K562 (cell line): ENCODE measurements around the gene MYO7A. TPM values are rescaled to one million over a fixed set of nuclear protein-coding genes. Genes with fewer than 3 reads are reported as not detected.

ENCODE experiments used
- ATAC-seq: fragments of 200-7000 bp; cut with Tn5 transposase; 3 replicates; pipeline ENCODE4 v1.9.1; 2020; ENCODE audit warnings: moderate library complexity
- BruUV-seq: library from RNA; stranded (reverse); fragments of 400-500 nt; replicated peaks from 2 replicates; lab custom pipeline; 2021; lab: Mats Ljungman, UMichigan
- CTCF ChIA-PET: fragments of 300-600 bp; formaldehyde crosslinking; extraction: SDS; loops from one replicate; lab custom pipeline; 2021; ENCODE audit warnings: low intra/inter-chr PET ratio; lab: Yijun Ruan, JAX
- POLR2A ChIA-PET: fragments of 300-600, 350-650 bp; sonication (Branson Sonifier 250); formaldehyde crosslinking; extraction: SDS; loops from one replicate; lab custom pipeline; 2021; ENCODE audit warnings: antibody characterized with exemption, inconsistent platforms; lab: Yijun Ruan, JAX
- DNase-seq, 4 experiments: peaks; one replicate each; pipeline versions ENCODE4 v3.0.0 to v3.0.0-alpha.2; 2011 to 2018; ENCODE audit warnings: low spot score in 3 of 4, mixed read lengths in 3 of 4; ENCODE audit errors: extremely low read depth in 1 of 4
- FAIRE-seq: peaks from 2 replicates; lab custom pipeline; 2011; peaks lifted over from hg19 to GRCh38; lab: Jason Lieb, UNC
- H2AFZ ChIP-seq: 2 replicates; pipeline ENCODE4 v1.6.0; 2011; ENCODE audit warnings: low read depth, low read length, control low read depth, inconsistent platforms
- H3K27ac ChIP-seq: fragments of 200-600 bp; 3 replicates; pipeline ENCODE4 v1.8.0; 2011; ENCODE audit warnings: low read depth, mild to moderate bottlenecking, control low read depth, inconsistent platforms, low read length, moderate library complexity, mixed read lengths; ENCODE audit errors: extremely low read depth
- H3K27me3 ChIP-seq, 2 experiments: fragments of 300-600 bp in 1 of 2; 2 replicates in 1 of 2; 3 replicates in 1 of 2; pipeline versions ENCODE4 v1.6.0 to v1.8.0; 2011; ENCODE audit warnings: inconsistent platforms in 2 of 2, low read length in 2 of 2, mild to moderate bottlenecking in 1 of 2, mixed read lengths in 1 of 2, moderate library complexity in 1 of 2; ENCODE audit not compliant: control insufficient read depth in 2 of 2, insufficient read depth in 2 of 2
- H3K36me3 ChIP-seq: fragments of 300-600 bp; 3 replicates; pipeline ENCODE4 v1.8.0; 2011; ENCODE audit warnings: mild to moderate bottlenecking, low read length, inconsistent platforms; ENCODE audit not compliant: control insufficient read depth, insufficient read depth
- H3K4me1 ChIP-seq, 2 experiments: fragments of 200-600 bp in 1 of 2; replicated peaks in 1 of 2; 2 replicates in 1 of 2; 3 replicates in 1 of 2; pipeline versions ENCODE4 v1.5.1 to v1.8.0; 2011; ENCODE audit warnings: inconsistent platforms in 2 of 2, low read length in 2 of 2, mild to moderate bottlenecking in 1 of 2, mixed read lengths in 1 of 2, moderate library complexity in 1 of 2; ENCODE audit not compliant: control insufficient read depth in 2 of 2, insufficient read depth in 2 of 2
- H3K4me2 ChIP-seq: 2 replicates; pipeline ENCODE4 v1.6.1; 2011; ENCODE audit warnings: low read length, control low read depth, inconsistent platforms, mixed read lengths; ENCODE audit not compliant: insufficient read depth
- H3K4me3 ChIP-seq: fragments of 200-600 bp; sonication (generic), shearing (Covaris generic); 2 replicates; pipeline ENCODE4 v1.5.1; 2016; ENCODE audit warnings: control low read depth, inconsistent platforms
- H3K79me2 ChIP-seq: fragments of 200-600 bp; 3 replicates; pipeline ENCODE4 v1.8.0; 2011; ENCODE audit warnings: low read length, inconsistent platforms; ENCODE audit not compliant: control insufficient read depth, insufficient read depth
- H3K9ac ChIP-seq, 2 experiments: 2 replicates each; pipeline versions ENCODE4 v1.6.0 to v1.6.1; 2011; ENCODE audit warnings: low read depth in 2 of 2, low read length in 2 of 2, control low read depth in 1 of 2, inconsistent platforms in 1 of 2, mild to moderate bottlenecking in 1 of 2, mixed read lengths in 1 of 2; ENCODE audit not compliant: insufficient read depth in 1 of 2
- H3K9me1 ChIP-seq: one replicate; pipeline ENCODE4 v1.6.0; 2011; ENCODE audit warnings: inconsistent platforms, mild to moderate bottlenecking, low read length, moderate library complexity; ENCODE audit not compliant: control insufficient read depth, insufficient read depth
- H3K9me3 ChIP-seq: replicated peaks from 2 replicates; pipeline ENCODE4 v1.5.1; 2011; ENCODE audit warnings: low read depth, low read length, inconsistent platforms; ENCODE audit not compliant: control insufficient read depth, insufficient read depth
- H4K20me1 ChIP-seq: replicated peaks from 2 replicates; pipeline ENCODE4 v1.6.1; 2011; ENCODE audit warnings: low read length, inconsistent platforms, mixed read lengths; ENCODE audit not compliant: control insufficient read depth, insufficient read depth
- CTCF ChIP-seq, 3 experiments: IDR thresholded peaks in 2 of 3; conservative IDR thresholded peaks in 1 of 3; 2 replicates each; pipeline ENCODE4 v1.5.1; 2011 to 2012; ENCODE audit warnings: low read length in 3 of 3, mild to moderate bottlenecking in 3 of 3, control low read depth in 2 of 3, improper control_type of control experiment in 1 of 3, inconsistent platforms in 1 of 3, low read depth in 1 of 3, mixed read lengths in 1 of 3, moderate library complexity in 1 of 3; ENCODE audit not compliant: insufficient read depth in 2 of 3
- MYNN ChIP-seq, 2 experiments: sonication (generic); formaldehyde crosslinking in 1 of 2; IDR thresholded peaks; 2 replicates each; pipeline versions ENCODE4 v1.5.0 to v1.6.1; 2016 to 2020; ENCODE audit warnings: antibody characterized with exemption in 1 of 2, missing genetic modification reagents in 1 of 2
- NCOA6 ChIP-seq: fragments of 450-650 bp; IDR thresholded peaks from 2 replicates; pipeline ENCODE4 v1.6.1; 2017; ENCODE audit warnings: mild to moderate bottlenecking
- NEUROD1 ChIP-seq: fragments of 150-350 bp; IDR thresholded peaks from 2 replicates; pipeline ENCODE4 v1.6.1; 2014; ENCODE audit warnings: borderline replicate concordance, low read length, low read depth; ENCODE audit not compliant: partially characterized antibody
- NFE2 ChIP-seq: IDR thresholded peaks from 2 replicates; pipeline ENCODE4 v1.6.1; 2014; ENCODE audit warnings: antibody characterized with exemption, low read depth
- NFE2L1 ChIP-seq: fragments of 450-650 bp; IDR thresholded peaks from 2 replicates; pipeline ENCODE4 v1.6.1; 2016; ENCODE audit warnings: missing genetic modification characterization, low read depth, mild to moderate bottlenecking, missing compliant biosample characterization, moderate library complexity, borderline replicate concordance
- NR2F6 ChIP-seq: fragments of 450-650 bp; formaldehyde crosslinking; IDR thresholded peaks from 2 replicates; pipeline ENCODE4 v1.4.0; 2020; ENCODE audit warnings: mild to moderate bottlenecking
- NUFIP1 ChIP-seq: fragments of 450-650 bp; IDR thresholded peaks from 2 replicates; pipeline ENCODE4 v1.6.1; 2018; ENCODE audit not compliant: partially characterized antibody
- WGBS: fragments of 100-300 bp; shearing (Covaris generic); methylation state at CpG from one replicate; pipeline ENCODE4 v1.1.6; 2016; ENCODE audit warnings: low coverage, mixed read lengths; ENCODE audit not compliant: insufficient coverage; ENCODE audit errors: missing lambda C conversion rate; 5-methylcytosine and 5-hydroxymethylcytosine counted together
- in situ Hi-C: fragments of 300-500 bp; cut with MboI; formaldehyde crosslinking; loops from 4 replicates; pipeline ENCODE4 v1.15.0; 2018; ENCODE audit warnings: inconsistent platforms, mixed read lengths
- intact Hi-C: fragments of 100-400 bp; cut with micrococcal nuclease; formaldehyde crosslinking; loops from 2 replicates; pipeline ENCODE4 v1.14.2; 2022
- polyA plus RNA-seq, 8 experiments: library from polyadenylated mRNA; depleted of rRNA in 4 of 8; stranded (reverse) in 5 of 8; unstranded in 3 of 8; fragments of >200 nt; fragmentation: Nextera tagmentation in 2 of 8; fragmentation: Illumina TruSeq in 1 of 8; extraction: Ambion mirVana in 2 of 8; extraction: Trizol in 1 of 8; gene quantifications; 2 replicates each; pipeline versions ENCODE4 v1.2.1 to v1.2.3, GENCODE V29; 2011 to 2014; ENCODE audit warnings: inconsistent platforms in 1 of 8, missing spikeins in 1 of 8
- total RNA-seq, 7 experiments: library from RNA; depleted of rRNA in 6 of 7; stranded (reverse); fragments of >200 nt in 6 of 7; fragmentation: Illumina TruSeq in 2 of 7; extraction: Trizol in 2 of 7; gene quantifications; 2 replicates each; pipeline versions ENCODE4 v1.2.1 to v1.2.3, GENCODE V29; 2011 to 2021; ENCODE audit warnings: low replicate concordance in 1 of 7
- TF ChIP-seq, protein P1 (sequence below): fragments of 450-650 bp; IDR thresholded peaks from 2 replicates; pipeline ENCODE4 v1.6.1; 2016; ENCODE audit warnings: low read depth, mild to moderate bottlenecking, moderate library complexity

MYO7A gene
- total and polyA plus RNA-seq, 9 of the 15 experiments (the other 6 are each of a cell fraction or from before 2014, with no cell fraction given) = 0.01 to 0.11 (median 0.07) TPM; not detected in 1

DNA sequence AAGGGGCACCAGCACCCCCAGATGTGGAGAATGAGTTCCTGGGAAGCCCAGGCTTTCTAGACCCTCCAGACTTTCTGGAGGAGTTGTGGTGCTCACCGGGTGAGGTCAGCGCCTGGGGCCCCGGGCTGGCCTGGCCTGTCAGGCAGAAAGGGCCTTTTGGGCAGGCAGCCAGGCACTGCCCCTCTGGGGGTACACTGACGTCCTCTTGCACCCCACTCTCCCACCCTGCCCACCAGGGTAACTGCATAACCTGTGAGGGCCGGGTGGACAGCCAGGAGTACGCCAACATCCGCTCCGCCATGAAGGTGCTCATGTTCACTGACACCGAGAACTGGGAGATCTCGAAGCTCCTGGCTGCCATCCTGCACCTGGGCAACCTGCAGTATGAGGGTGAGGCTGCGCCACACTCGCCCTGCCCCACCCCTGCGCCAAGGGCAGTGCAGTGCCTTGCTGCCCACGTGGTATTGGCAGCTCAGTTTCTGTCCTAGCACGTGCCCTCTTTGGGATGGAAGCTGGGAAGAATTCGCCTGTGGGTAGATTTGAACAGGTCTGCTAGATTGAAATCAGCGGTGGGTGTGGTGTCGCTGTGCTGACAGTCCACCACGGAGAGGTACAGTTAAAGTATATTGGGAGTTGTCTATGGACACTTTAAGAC, 30.1 kb downstream of the MYO7A start:
- 3% methylated on average over 19 of the region's 19 CpGs for WGBS
- FAIRE-seq = no peak
- H3K9me3 ChIP-seq = no peaks in the 10 kb centered on the region
- no peaks in the 10 kb centered on the region for H3K9me1 ChIP-seq
- H3K36me3 ChIP-seq = no peaks in the 10 kb centered on the region
- ChIA-PET POLR2A (interaction anchor here (1.6 kb wide), 1 partner anchor 19 kb away, joined by 3 read pairs; no protein-coding TSS in a partner anchor), CTCF (no interaction called here)
- peaks cover 0 to 5% of the 10 kb centered on the region in 2 experiments; a peak in 1 of 5 replicates for H3K4me1 ChIP-seq
- peak overlapping the region in 1 of 2 experiments; percentile 26; a peak in 1 of 4 replicates for H3K9ac ChIP-seq
- H2AFZ ChIP-seq = no peak overlapping the region
- H3K4me2 ChIP-seq = no peak overlapping the region
- DNase-seq = no peak
- no peak overlapping the region for H3K4me3 ChIP-seq
- H3K27ac ChIP-seq = no peak overlapping the region
- TF ChIP-seq NFE2 (no peak), NEUROD1 (no peak), NUFIP1 (no peak), MYNN (IDR thresholded peaks at IDR 0.05) (no peak), MYNN (CRISPR knock-in tag; IDR thresholded peaks at IDR 0.05) (no peak), NCOA6 (no peak), CTCF (IDR thresholded peaks at IDR 0.05 in 2 of 3, conservative IDR thresholded peaks at IDR 0.05 in 1 of 3; ENCODE audit: insufficient read depth in 2 of 3, low read depth in 1 of 3, low read length in 3 of 3) (no peak), NR2F6 (CRISPR knock-in tag) (no peak), NFE2L1 (no peak)
- TF ChIP-seq, protein P1, sequence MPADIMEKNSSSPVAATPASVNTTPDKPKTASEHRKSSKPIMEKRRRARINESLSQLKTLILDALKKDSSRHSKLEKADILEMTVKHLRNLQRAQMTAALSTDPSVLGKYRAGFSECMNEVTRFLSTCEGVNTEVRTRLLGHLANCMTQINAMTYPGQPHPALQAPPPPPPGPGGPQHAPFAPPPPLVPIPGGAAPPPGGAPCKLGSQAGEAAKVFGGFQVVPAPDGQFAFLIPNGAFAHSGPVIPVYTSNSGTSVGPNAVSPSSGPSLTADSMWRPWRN = no peak
- peaks cover 2 to 90% of the 10 kb centered on the region in 2 experiments; a peak in 4 of 5 replicates for H3K27me3 ChIP-seq
- H4K20me1 ChIP-seq = peaks cover 8% of the 10 kb centered on the region; the same call in 1 of the 2 replicates
- no peak for ATAC-seq
- in situ Hi-C loops = no loop called here
- BruUV-seq = no TSS peak
- intact Hi-C loops = no loop called here
- H3K79me2 ChIP-seq = no peaks in the 10 kb centered on the region
